Stimulated activated CD4-positive, alpha-beta T cell treated with anti-CD3 and anti-CD28 coated beads, Interleukin-4, amount 100 ng/mL, for 24 hours (primary cell): ENCODE measurements around the gene MACROH2A1.
"Not testable (repeated sequence)": the region's sequence is repeated elsewhere in the genome, so short reads cannot be mapped to it uniquely, and the experiment has no call there.

Experiments used
- DNase-seq: peaks from one replicate; pipeline ENCODE4 v3.0.0-alpha.2; 2020

MACROH2A1 gene

DNA sequence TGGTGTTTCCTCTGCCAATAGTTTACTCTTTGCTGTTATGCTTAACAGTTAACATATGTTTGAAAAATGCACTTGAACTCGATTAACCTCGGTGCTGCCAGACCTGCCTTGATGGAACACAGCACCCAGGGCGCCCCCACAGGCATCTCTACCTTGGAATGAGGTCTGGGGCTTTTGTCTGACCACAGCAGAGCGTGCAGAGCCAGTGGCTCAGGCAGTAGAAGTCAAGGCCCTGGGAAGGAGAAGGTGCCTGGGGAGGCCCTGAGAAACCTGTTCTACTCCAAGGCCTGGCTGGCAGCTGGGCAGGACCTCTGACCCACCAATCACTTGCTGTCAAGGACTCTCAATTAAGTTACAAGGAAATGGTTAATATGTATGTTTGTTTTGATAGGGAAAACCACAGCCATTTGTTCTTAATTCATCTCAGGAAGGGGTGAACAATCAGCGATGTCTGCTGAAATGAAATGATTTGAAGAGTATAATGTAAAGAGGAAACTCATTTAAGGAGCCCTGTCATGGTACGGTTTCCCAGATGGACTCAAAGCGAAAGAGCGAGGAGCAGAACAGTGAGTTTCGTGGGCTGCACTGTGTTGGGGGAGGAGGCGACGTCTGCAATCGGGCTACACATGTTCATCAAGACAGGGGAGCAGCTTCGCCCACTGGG lies 21.9 kb downstream of the MACROH2A1 start:
- peak; percentile 30 for DNase-seq

DNA sequence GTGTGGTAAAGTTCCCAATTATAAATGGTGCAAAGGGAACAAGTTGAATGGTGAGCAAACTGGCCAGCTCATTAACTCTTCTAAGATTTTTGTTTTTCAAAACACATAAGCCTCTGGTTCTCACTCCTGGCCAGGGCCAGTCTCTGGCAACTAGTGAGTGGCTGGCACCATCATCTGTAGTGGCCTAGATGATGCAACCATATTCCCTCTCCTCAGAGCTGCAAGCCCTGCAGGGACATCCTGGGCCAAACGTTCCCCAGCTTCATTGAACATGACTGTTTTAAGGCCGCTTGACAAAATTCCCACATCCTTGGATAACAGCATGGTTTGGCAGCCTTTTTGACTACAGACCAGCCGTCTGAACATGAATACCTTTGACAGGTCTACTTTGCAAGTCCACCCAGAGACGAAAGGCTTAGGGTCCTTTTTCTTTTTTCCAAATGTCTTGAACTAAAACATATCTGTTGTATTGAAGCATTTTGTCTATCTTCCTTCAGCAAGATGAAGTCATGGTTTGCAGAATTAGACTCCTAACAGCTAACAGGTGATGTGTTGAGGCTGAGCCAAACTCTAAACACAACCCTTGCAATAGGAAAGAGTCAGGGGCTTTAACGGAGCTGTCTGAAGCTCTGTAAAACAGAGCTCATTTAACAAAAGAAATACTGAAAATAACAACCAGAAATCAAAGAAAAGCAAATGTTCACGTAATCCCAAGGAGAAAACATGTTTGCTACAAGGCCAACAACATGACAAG lies 23.8 kb downstream of the MACROH2A1 start:
- no peak for DNase-seq

DNA sequence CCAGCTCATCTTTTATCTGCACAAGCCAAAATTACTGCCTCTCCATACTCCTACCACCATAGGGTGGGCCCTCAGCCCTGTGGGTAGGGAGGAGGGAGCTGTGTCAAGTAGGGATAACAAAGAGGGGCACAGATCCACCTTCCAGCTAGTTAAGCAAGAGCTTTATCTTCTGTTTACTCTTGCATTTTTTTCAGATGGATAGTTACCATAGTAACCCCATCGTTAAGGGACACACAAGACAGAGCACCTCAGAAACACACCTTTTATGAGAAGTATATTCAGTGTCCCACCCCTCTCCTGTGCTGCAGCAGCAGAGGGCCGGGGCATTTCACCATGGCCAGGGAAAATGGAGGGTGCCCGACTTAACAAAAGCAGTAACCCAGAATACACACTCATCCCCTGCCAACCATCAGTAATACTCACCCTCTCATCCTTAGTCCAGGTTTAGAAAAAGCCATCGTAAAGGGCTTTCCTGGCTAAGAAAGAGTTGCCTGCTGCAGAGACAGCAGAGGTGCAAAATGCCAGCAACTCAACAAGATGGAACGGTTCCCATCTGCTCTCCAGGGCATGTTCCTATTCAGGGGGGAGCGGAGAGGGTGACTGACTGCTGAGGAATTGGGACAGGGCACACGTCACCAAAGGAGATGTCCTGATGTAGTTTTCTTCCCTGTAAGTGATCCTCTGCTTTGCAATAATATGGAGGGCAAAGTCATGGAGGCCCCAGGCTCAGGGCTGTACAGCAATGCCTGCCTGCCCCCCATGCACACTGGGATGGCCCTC lies 25.1 kb downstream of the MACROH2A1 start:
- DNase-seq = no peak

DNA sequence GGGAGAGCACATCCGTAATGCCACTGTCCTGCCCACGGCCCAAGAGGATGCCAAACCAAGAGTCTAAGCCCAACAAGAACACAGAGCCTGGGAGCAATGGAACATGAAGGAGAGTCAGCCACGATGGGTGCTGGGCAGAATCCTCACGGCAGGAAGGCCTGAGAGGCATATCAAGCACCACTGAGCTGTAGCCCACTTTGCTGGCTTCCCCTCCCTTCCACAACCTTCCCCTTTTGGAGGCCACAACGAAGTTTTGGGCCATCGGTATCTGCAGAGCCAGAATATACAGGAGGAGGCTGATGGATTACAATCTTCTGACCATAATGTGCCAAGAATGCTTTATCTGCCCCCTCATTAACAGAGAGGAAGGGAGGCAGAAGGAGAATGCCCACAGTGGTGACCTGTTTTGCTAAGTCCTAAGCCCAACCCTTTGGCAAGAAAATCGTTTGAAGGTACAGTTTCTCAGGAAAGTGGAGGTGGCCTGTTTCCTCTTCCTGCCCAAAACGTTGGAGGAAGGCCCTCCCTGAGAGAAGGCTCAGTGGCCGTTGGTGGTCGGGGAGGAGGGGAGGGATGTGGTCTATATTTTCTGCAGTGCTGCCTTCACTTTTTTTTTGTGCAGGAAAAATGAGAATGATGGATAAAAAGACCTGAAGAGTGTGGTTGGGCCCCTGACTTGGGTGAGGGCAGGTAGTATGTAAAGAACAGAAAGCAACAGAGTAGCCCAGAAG lies 26.2 kb downstream of the MACROH2A1 start:
- DNase-seq = no peak

DNA sequence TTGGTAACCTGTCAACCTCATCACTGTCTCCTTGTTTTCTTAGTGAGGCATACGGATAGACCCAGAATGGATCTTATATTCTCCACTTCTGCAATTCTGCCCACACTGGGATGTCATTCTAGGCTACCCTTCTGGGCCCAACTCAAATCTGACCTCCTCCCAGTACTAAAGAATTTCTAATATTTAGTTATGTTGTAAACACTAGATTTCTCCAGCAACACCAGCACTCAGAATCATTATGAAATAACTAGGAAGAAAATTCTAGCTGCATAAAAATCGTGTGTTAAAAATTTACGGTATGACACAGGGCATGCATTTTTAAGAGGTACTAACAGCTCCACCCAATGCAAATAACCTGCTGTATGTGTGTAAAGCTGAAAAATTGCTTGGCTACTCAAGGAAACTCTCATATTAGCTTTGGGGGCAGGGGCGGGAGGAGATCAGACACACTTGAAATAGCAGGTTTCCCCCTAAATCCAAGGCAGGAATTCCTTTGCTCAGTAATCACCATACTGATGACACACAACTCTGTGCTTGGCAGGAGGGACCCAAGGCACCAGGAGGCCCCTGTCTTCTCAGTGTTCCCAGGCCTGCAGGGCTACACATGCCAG lies 27.3 kb downstream of the MACROH2A1 start:
- no peak for DNase-seq

DNA sequence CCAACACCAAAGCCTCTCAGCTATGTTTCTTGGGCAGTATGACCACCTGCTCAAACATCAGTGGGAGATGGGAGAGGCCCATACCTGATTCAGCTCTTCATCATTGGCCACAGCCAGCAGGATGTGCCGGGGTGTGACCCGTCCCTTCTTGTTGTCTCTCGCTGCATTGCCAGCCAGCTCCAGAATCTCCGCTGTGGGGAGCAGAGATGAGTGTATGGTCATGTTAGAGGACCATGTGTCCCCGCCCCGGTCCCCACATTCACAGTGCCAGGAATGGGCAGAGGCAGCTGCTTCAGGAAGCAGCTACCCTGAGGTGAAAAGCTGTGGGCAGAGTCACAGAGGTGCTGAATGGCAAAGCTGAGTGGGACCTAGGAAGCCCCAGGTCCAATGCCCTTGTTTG lies 29.1 kb downstream of the MACROH2A1 start:
- DNase-seq = no peak

DNA sequence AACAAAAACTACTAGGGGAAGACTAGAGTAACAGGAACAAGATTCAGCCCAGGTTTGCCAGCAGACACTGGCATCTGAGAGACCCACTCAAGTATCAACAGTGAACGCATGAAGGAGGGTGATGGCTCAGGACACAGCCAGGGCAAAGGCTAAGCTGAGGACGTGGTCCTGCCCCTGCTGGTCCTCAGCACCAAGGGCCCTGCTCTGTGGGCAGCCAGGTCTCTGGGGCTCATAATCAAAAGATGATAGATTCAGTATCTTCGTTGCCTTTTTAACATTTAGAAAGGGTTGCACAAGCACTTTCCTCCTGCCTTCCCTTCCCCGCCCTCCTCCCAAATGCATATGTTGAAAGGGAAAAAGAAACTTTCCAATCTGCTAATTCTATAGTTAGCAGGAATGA lies 31.5 kb downstream of the MACROH2A1 start:
- no peak for DNase-seq

DNA sequence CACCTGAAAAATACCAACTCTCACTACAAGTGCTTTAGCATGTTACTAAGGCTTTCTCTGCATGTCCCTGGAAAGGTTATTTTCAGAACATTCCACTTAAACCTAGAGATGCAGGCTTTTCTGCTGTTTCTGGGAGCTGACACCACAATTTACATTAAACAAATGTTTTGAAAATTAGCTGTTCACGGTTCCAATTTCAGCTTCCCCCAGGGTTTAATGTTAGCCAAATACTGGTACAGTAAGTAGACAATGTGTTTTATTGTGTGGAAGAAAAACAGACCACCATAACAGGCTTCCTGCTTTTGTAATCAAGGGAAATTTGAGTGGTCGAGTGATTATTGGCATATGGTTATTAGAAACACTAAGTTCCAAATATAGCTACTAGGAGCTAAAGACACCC lies 32.0 kb downstream of the MACROH2A1 start:
- DNase-seq = no peak

DNA sequence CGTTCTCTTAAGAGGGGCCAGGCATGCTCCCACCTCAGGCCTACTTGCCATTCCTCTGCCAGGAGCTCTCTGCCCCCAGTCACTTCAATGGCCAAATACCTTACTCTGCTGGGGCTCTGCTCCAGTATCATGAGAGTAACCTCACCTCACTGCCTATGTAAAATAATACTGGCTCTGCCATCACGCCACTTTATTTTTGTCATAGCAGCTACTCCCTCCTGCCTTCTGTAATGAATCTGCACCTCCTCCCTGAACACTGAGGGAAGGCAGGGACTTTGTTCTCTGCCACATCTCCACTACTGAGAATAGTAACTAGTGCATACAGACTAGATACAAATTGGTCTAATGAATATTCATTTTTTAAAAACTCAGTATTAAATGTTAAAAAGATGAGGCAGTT lies 33.8 kb downstream of the MACROH2A1 start:
- no peak for DNase-seq

DNA sequence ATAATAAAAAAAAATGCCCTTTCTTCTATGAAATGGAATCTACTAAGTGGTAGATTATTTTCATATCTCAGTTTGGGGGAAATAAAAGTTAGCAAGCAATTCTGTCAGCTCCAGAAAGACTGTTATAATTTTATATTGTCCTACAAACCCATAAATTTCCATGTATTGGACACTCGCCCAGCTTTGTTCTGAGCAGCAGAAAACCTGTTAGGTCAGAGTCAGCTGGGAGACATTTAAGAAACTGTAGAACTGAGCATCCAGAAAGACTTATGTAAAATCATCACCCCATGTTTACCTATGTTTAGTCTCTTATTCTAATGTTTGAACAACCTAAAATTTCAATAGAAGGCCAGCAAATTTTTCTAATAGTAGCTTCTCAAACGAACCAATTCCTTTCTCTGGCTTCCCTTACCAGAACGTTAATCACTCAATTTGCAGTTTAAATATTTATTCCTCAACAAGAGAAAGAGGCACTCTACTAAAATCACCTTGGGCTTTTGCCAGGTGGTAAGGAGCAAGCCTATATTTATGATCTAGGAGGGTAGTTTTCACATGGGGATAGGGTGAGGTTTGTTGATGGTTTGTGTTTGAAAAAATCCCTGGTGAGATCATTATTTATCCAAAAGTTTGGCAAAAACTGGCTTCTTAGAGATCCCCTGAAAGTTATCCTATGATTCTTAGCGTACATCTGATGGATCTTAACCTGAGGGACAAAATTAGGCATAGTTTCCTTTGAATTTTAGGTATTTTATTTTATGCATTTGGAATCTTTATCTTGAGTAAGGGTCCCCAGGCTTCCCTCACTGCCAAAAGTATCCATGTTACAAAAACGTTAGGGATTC lies 34.4 kb downstream of the MACROH2A1 start:
- no peak for DNase-seq

DNA sequence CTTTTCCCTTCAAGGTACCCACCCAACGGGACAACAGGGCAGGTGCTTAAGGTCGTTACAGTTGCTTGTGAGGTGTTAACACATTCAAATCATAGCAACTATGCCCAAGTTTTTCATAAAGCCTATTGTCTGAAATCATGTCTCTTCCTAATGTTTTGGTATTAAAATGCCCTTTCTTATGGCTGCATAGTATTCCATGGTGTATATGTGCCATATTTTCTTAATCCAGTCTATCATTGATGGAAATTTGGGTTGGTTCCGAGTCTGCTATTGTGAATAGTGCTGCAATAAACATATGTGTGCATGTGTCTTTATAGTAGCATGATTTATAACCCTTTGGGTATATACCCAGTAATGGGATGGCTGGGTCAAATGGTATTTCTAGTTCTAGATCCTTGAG lies 35.7 kb downstream of the MACROH2A1 start:
- DNase-seq = not testable (repeated sequence)

DNA sequence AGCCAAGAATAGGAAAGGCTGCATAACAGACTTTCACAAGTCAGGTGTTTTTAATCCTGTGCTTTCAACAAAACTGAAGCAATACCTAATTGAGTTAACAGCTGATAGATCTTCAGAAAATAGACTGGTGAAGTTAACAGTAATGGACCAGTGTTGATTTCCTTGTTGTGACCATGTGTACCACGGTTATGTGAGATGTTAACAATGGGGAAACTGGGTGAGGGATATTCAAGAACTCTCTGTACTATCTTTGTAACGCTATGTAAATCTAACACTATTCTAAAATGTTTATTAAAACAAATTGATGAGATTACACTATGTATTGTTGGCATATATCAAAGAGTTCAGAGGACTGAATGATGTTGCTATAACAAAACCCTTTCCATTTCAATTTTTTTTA lies 36.9 kb downstream of the MACROH2A1 start:
- DNase-seq = no peak

DNA sequence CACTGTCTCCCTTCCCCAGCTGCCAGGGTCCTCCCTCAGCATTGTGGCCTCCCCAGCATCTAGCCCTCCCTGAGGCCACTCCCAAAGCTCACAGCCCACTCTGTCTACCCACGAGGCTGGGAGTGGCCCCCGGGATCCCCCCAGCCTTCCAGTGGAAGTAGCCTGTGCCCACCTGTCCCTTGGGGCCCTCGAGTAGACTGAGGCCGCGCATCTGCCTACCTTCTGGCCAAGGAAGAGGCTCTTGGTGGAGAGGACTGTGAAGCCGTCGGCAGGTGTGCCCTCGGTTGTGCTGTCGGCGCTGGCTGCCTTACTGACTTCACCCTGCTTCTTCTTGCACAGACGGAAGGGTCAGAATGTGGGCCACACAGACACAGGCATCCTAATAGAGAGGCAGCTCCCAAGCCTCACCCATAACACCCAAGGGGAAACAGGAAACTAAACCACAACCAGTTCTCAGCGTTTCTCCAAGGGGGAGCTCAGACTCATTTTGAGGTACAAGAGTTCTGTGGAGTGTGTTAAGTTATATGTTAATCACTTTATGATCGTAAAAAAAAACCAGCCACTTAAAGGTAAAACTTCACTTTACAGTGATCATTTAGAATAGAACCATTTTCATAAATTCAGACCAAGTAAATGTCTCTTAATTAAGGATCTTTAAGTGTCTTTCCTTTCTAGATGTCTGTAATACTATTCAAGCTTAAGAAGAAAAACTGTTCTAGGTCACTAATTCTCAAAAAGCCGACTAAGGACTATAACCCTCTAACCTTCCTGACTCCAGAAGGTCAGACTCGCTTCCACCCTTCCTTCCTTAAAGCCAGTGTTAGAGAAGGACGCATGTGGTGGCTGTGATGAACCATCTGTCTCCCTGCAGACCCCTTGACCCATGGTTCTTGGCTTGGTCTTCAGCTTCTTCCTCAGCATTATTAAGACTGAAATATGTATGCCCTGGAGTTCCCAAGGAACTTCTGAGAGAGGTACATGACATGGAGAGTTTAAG lies 38.5 kb downstream of the MACROH2A1 start:
- no peak for DNase-seq

DNA sequence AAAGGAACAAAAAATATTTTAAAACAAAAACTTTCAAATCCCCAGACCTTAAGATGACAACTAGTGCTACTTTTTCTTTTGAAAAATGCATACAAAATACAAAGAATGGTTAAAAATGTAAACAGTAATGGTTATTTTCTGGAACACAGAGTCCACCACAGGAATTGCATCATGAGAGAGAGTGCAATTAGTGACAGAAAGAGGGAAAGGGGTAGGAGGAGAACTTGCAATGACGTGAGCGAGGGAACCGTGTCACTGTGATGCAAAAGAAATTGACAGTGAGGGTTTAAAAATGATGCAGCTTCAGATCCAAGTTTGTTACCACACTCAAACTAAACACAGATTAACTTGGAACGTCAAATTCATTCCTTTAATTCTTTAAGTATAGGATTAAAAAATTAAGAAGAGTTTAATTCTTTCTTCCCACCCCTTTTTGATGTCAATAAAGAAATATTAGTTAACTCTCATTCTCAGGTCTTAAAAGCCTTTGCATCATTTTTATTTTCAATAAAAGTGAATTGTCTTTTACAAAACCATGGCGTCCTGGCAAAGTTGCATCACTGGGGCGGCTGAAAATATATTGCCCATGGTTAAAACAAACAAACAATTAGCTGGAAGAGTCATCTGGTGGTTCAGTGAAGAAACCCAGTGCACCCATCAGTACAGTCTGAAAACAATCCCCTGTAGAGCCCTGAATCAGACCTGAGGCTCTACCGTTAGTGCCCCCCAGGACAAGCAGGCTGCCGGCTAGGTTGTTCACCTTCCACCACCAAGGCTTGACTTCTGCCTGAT lies 39.5 kb downstream of the MACROH2A1 start:
- DNase-seq = no peak

DNA sequence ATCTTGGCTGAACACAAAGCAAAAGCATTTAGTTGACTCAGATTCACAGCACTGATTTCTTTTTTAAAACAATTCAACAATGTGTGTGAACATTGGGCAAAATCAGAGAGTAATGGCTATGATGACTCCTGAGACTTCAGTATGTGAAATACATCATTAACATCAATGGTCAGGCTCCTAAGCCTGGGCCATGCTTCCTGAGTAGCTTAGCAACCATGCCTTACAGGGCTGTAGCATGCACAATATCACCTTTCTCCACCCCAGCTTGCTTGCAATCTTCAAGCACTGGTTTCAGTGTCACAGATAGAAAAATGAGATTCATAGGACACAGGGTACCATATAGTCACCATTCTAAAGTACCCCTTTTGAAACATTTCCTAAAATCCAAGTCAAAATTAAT lies 41.3 kb downstream of the MACROH2A1 start:
- no peak for DNase-seq

DNA sequence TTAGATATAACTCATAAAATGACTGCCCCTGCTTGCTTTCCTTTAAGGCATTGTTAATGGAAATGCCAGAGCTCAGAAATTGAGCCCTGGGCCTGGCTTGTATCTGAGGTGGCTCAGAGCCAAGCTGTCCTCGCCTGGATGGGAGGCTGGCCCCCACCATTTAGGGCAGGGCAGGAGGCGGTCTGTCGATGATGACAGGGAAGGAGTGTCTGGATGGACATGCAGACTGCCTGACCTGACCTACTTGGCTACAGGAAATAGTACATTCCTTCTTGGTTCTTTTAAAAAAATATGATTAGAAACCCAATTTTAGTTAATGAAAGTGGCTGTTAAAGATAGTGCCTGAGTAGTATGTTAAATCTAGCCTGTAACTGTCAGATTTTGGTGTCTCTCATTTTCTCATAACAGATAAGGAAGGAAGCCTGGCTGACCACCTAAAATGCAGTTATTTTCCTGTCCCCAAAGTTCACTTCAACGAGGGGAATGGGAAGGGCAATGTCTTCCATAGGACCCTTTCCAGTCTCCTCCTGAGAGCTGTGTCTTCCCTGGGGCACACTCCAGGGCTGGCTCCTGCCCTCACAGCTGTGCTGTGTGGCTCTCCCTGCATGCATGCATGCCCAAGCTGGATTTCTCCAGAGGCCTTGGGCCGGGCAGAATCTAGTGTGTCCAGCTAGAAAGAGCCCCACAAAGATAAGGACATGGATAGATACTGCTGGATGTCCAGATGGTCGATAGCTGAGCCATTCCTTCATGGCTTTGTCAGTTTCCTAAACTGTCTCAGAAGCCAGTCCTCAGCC lies 42.3 kb downstream of the MACROH2A1 start:
- DNase-seq = no peak

DNA sequence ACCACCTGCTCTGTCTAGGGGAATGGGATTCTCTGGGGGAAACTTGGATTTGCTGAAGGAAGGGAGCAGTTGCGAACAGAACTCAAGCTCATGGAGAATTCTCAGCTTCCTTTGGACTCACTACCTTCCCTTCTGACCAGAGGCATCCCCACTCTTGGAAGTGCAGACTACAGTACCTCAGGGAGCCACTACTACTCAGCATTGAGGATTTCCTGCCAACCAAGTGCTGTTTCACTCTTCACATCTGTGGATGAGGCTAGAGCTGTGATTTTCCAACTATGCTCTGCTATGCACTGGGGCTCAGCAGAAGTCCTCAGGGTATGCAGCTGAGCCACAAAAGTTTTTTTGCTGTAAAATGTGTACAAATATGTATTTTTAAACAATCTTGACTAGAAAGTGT lies 43.9 kb downstream of the MACROH2A1 start:
- no peak for DNase-seq

DNA sequence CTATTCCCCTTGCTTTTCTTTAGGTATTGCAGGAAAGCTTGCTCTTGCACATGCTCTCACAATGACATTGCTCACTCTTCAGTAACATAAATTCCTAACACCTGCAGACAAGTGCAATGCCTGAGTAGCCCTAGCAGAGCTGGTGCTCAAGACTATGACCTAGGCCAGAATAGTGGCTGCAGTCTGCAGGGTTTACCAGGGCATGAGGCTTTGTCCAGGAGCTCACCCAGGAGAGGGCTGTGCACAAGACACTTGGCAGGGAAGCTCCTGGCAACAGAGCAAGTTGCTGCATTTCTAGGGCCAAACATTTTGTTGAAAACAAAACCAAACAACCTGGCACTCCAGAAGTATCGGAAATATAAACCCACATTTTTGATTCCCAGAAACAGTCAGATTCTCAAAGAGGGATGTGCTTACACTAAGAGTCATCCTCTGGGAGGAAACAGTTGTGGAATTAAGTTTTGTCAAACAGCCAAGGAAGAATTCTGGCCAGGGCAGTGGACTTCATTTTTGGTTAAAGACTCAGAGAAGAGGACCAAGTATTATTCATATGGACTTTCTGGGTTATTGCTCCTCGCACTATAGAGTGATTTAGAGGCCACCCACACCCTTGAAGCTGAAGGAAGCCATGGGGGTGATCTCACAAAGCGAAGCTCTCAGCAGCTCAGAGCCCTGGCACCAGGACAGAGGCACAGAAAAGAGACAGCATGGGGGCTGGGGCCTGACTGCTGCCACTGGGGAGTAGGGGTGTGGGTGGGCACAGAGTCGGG lies 44.9 kb downstream of the MACROH2A1 start:
- DNase-seq = no peak
